Measurements from ENCODE around the gene RAX2.
"Not testable (repeated sequence)": the region's sequence is repeated elsewhere in the genome, so short reads cannot be mapped to it uniquely, and the experiment has no call there.

The RAX2 gene

DNA sequence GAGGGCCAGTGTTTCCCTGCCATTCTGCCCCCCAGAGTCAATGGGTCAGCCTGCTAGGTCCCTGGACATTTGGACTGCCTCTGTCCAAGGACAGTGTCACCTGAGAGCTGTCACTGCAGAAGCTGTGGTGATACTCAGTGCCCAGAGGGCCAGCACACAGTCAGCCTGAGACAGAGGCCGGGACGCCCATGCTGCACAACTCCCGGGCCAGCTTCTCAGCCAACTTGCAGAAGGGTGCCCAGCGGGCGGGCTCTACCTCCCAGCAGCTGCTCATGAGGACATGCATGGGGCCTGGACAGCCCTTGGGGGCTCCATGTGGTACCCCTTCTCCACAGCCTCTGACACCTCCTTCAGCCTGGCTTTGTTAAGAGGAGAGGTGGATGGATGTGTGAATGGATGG lies 3.8 kb upstream of the RAX2 start:
- DNase-seq: no peak

DNA sequence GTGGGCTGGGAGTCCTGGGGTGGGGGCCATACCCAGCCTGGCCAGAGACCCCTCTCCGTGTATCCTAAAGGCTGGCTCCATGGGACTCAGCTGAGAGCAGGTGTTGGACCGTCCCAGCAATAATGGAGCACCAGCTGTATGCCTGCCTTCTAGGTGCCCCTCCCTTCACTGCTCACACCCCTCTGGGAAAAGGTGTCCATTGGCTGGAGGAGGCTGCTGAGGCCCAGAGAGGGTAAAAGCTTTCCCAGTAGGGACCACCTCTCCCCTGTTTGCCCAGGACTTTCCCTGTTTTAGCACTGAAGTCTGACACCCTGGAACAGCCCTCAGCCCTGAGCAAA lies 3.3 kb upstream of the RAX2 start:
- DNase-seq: no peak

DNA sequence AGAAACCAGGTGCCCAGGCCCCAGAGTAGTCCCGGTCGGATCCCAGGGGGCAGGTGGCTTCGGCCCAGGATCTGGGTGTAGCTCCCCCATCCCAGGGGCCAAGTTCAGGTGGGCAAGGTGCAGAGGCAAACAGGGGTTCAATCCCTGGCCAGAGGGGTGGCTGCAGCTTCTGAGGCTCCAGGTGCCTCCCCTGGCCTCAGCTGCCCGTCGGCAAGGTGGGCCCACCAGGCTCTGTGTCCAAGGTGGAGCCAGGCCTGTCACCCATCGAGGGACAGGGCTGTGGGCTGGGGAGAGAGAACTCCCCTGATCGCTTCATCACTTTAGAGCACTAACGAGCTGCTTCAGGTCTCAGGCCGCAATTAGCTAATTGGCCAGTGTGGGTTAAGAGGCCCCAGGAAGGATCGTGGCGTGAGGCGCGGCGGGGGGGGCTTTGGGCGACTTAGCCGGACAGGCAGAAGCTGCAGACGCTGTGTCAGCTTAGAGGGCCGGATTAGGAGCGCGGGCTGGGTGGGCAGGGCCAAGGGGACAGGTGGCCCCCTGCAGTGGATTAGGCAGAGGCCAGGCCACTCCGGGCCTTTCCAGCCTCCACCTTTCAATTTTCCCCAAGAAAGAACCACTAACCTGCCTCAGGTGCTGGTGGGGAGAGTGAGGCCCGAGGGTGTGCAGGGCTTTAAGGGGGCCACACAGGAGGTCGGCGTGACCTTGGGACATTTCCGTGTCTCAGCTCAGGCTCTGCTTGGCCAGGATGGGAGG lies 2.8 kb upstream of the RAX2 start:
- DNase-seq: no peak

DNA sequence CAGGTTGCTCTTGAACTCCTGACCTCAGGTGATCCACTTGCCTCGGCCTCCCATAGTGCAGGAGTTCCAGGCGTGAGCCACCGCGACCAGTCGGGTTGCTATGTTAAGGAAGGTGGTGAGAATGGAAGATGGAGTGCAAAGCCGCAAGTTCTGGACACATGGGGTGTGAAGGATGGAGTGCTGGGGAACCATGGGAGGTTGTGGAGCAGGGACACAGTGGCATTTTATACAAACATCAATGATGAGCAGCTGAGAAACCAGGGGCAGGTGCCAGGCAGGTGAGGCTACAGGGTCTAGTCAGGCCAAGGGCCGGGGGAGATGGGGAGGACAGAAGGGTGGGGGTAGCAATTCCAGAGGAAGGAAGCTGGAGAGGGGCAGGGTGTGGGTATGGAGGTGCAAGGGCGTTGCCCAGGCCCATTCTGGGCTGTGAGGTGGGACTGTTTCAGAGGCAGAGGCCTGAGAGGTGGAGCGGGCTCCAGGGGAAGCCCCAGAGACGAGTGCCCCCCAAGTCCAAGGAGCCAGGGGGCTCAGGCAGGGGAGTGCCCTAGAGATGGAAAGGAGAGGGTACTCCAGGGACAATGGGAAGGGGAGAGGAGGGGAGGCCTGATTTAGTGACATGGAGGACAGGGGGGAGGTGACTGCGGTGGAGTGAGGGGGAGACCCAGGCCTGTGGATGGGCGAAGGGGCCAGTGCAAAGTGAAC lies 1.9 kb upstream of the RAX2 start:
- no peak for DNase-seq

DNA sequence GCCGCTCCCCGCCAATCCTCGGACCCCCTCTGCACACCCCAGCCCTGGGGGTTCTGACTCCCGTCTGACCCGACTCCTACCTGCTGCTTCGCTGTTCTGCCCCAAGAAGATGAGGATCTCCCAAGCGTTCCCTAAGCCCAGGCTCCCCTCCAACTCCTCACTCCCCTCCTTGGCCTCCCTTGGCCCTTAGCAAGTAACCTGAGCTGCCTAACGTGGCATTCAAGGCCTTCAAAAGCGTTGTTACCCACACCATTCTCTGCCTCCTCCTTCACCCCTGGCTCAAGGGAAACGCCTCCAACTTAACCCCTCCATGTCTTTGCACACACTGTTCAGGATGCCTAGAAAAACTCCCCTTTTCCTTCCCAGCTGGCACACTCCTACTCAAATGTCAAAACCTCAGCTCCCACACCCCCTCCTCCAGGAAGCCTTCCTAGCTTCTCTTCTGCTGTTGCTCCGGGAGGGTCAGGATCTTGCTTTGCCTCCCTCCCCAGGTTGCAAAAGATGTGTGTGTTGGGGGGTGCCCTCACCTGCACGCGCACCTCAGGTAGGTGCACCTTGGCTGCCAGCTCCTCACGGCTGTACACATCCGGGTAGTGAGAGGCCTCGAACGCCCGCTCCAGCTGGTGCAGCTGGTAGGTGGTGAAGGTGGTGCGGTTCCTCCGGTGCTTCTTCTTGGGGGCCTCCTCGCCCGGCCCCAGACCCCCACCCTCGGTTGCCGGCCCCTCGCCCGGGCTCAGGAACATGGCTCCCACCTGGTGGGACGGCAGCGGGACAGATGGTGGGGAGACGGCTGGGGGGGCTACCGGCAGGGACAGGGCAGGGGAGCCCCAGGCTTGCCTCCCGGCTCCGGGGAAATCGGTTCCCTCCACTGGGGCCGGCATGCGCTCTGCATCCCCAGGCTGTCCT lies 775 bp downstream of the RAX2 start:
- DNase-seq: no peak

DNA sequence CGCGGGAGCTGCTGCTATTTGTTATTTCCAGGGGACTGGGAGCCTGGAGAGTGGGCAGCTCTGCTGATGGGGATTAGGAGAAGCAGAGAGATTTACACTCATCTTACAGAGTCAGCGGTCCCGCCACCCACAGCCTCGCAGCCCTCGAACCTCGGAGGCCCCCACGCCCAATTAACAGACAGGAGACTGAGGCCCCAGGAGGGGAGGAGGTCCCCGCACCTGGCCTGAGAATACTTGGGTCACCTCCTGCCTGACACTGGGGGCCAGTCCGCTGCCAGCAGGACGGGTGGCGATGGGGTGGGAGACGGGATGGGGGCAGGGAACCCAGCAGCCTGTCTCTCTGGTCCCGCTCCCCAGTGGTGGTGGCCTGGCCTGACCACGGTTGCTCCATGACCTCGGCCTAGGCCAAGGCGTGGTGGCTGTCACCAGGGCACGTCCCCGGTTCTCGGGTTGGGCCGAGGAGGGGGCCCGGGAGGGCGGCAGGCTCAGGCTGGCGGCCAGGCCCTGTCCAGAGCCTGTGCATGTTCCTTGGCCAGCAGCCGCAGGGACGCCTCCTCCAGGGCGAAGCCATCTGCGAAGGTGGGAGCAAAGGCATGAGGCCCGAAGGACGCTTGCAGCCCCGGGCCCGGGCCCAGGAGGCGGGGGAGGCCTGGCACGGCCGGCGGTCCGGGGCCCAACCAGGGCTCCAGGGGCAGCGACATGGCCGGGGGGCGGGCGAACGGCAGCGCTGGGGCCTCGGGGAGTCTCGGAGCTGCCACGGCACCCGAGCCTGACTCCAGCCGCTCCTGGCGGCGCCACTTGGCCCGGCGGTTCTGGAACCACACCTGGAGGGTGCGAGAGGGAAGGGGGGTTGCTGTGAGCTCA lies 1.7 kb downstream of the RAX2 start:
- no peak for DNase-seq

DNA sequence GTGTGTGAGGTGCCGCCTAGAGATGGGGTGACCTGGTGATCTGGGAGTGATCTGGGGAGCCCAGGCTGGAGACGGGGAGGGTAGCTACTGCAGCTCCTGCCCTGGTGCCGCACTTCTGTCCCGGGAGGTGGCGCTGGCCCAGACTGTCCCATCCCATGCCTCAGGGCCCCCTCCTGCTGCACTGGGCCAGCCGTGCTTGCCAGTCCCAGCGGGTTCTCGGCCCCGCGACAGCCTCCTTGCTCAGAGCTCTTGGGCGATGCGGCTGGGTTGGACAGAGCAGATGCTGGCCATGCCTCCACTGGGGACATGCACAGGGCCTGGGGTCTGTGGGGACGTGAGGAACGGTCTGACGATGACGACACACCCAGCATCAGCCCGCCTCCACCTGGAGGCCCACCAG lies 2.5 kb downstream of the RAX2 start:
- DNase-seq: no peak

DNA sequence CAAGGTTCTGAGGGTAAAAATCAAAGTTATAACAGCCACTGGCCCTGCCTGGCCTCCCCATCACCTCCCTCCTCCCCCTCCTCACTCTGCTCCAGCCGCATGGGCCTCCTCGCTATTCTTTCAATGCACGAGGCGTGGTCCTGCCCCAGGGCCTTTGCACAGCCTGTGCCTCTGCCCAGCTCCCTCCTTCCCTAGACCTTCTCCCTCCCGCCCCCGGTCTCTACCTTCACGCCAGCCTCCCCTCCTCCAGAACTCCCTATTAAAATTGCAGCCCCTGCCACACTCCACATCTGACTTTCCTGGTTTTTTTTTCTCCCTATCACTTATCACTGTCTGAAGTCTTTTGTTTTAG lies 3.3 kb downstream of the RAX2 start:
- DNase-seq: no peak

DNA sequence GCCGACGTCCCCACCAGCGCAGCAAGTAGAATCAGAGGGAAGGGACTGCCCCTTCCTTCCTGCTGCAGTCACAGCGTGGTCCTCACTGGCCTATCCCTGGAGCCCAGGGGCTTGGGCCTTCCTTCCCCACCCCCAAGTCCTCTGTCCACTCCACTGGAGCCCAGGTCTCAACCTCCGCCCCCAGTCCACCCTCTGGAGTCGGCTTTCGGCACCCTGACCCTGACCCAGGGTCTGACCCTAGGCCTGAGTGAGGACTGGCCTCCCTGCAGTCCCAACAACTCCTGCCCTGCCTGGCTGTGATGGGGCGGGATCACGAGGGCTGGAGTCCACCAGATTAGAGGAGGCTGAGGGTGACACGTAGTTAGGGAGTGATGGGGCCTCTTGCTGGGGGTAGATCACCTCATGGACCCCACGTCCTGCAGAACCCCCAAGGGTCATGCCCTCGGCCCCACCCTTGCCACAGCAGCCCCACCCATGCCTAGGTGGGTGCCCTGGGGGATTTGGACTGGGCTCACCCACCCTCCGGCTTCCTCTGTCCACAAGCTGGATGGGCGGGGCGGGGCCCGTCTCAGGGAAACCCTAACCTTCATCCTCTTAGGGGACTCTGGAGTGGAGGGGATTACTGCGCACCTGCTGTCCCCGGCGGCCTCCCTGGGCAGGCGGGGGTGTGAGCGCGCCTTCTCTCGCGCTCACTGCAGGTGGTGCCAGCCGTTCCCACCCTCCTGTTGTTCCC lies 3.8 kb downstream of the RAX2 start:
- DNase-seq: no peak

DNA sequence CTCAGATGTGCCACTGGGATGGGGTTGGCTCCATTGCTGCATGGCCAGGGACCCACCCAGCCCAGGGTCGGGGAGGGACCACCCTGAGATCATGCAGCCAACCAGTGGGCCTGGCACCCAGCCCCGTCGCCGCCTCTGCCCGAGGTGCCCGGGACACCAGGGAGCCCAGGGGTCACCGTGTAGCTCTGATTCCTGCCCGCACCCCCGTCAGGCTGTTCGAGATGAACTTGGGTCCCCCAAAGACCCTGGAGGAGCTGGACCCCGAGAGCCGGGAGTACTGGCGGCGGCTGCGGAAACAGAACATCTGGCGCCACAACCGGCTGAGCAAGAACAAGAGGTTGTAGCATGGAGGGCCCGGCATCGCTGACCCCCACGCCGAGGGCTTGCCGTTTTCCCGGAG lies 5.0 kb downstream of the RAX2 start:
- no peak for DNase-seq

DNA sequence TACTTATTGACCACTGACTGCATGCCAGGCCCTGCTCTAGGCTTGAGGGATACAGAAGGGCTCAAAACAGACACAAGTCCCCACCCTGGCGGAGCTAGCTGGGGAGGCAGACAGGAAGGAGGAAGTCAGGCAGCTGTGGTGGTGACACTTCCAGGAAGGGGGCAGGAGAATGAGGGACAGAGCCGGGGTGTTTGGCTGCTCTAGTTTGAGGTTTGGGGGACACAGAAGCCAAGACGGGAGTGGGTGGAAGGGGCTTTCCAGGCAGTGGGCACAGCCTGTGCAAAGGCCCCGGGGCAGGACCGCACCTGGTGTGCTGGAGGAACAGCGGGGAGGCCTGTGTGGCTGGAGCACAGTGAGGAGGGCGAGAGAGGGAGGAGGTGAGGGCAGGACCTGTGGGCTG lies 5.5 kb downstream of the RAX2 start:
- peak; percentile 31 to 36 for DNase-seq

DNA sequence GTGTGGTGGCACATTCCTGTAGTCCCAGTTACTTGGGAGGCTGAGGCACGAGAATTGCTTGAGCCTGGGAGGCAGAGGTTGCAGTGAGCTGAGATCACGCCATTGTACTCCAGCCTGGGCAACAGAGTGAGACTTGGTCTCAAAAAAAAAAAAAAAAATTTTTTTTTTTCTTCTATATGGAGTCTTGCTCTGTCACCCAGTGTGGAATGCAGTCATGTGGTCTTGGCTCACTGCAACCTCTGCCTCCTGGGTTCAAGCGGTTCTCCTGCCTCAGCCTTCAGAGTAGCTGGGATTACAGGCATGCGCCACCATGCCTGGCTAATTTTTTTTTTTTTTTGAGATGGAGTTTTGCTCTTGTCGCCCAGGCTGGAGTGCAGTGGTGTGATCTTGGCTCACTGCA lies 6.3 kb downstream of the RAX2 start:
- DNase-seq: not testable (repeated sequence)

DNA sequence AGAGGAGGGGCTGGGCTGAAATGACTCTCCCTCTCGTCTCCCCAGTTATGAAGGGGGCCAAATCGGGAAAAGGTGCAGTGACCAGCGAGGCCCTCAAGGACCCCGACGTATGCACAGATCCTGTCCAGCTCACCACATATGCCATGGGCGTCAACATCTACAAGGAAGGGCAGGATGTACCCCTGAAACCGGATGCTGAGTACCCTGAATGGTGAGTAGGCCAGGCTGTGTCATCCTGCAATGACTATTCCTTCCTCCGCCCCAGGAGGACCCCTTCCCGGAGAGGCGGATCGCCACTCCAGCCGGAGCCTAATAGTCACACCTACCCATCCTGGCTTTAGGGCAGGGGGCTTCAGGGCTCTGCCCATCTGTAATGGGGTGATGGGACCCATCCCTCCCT lies 6.9 kb downstream of the RAX2 start:
- no peak for DNase-seq

DNA sequence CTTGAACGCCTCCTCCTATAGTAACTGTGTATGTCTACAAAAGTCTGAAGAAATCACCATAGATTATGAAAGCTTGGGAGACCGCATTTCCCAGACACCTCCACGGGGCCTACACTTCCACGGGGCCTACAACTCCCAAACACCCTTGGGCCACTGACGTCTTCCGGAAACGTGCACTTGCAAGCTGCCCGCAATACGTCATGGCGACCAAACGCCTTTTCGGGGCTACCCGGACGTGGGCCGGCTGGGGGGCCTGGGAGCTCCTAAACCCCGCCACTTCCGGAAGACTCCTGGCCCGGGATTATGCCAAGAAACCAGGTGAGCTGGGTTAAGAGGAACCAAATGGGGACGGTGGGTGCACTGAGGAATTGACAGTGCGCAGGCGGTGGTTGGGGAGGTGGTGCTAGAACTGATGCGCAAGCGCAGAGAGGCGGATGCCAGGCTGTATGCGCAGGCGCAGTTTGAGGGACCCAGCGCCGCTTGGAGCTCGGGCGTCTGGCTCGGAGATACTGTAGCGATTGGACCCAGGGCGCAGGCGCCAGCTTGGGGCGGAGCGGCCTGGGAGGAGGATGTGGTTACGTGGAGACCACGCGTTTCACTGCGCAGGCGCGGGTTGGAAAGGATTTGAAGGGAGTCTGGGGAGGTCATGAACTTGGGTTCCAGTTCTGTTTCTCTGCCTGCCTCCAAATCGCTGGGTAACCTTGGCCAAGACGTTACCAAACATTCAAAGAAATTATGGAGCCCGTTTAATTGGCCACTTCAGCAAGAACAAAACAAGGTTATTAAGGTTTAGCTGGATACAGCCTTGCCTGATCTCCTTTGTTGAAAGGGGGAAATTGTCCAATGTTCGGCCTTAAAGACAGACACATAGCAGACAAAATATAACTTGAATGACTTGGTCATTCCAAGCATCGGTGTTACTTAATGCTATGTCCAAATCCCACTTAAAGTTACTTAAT lies 9.2 kb downstream of the RAX2 start, which contains the start of gene MRPL54:
Gene MRPL54, plus strand, starts transcription at position 182 of the 959 bp plus-strand sequence. Its CDS starts 19 bp downstream, at position 201.
- peak; percentile 99 for DNase-seq

DNA sequence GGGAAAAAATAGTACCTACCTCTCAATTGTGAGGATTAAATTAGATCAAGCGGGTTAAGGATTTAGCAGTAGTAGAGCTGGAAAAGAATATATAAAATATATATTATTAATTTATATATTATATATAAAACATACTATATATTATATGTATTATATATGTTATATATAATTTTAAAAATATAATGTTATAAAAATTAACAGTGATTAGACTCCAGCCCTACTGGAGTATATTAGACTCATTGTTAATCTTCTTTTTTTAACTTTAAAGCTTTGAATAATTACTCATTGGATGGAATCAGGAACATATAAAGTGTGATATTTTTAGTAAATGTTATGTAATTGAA lies 9.9 kb downstream of the RAX2 start:
- DNase-seq: no peak

DNA sequence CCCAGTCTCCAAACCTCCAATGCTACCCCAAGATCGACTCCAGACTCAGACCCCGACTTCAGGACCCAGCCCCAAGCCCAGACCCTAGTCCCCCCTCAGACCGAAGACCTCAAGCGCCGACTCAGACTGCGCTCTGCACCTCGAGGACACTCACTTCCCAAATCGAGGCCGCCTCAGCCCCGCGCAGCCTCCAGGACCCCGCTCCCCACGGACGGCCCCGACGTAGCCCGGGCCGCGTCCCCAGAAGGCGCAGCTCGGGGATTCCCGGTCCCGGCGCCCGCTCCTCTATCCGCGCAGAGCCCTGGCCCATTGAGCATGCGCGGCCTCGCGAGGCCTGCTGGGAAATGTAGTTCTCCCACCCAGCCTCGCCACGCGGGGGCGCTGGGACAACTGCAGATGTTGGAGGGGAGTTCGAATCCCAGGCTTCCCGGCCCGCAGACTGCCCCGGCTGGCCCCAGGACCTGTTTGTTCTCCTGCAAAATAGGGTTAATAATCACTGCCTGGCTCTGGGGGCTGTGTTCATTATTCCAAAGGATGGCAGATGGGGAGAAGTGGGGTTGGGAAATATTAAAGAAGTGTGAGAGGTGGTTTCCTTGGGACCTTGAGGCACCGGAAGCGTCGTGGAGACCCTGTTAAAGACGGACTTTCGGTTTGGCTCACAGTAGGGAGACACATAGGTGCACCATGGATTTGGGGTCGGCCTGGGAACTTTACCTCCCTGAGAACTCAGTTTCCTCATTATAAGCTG lies 10.5 kb downstream of the RAX2 start, which contains the start of gene APBA3:
Gene APBA3, minus strand, starts transcription at position 311 of the 748 bp plus-strand sequence. CDS start 1,428 bp downstream, outside the sequence.
- DNase-seq: peak; percentile 99 to 100

DNA sequence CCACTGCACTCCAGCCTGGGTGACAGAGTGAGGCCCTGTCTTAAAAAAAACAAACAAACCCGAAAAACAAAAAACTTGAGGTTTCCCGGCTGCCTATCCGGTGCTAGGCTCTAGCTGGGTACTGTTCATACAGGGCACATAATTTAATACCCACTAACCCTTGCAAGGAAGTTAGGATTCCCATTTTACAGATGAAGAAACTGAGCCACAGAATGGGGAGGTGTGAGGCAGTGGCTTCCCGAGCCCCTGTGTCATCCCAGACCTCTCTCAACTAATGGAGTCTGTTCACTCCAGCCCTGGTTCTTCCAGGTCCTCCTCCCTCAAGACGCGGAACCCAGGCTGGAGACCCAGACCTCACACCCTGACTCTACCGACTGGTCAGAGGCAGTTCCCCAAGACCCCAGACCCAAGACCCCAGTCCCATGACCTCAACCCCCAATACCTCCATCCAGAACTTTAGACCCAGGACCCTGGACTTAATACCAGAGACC lies 11.1 kb downstream of the RAX2 start:
- DNase-seq: peak; percentile 31 to 37

DNA sequence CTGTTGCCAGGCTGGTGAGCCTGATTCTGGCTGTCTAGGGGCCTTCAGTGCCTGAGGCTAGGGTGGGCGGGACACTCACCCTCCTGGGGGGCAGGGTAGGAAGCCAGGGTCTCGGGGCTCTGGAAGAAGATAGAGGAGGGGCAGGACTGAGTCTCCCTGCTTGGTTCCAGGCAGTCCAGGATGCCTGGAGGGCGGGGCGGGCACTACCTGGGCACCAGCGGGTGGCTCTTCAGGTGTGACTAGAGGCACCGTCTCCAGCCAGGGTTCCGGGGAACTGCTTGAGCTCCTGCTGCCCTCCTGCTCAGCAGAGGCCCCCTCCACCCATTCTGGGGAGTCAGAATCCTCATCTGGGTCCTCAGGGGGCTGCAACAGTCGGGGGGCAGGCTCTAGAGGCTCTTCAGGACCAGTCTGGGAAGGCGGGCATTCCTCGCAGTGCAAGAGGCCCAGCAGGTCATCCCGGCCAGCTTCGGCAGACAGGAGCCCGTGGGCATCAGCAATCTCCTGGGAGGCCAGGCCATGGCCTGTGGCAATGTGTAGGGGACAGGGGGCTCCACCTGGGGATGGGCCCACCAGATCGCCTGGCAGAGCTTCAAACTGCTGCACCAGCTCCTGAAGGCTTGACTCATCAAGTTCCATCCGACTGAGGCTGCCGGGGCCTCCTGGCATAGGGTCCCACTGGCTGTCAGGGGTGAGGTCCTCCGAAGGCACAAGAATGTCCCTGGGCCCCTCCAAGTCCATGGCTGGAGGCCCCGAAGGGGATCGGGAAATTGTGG lies 12.4 kb downstream of the RAX2 start:
- DNase-seq: no peak

DNA sequence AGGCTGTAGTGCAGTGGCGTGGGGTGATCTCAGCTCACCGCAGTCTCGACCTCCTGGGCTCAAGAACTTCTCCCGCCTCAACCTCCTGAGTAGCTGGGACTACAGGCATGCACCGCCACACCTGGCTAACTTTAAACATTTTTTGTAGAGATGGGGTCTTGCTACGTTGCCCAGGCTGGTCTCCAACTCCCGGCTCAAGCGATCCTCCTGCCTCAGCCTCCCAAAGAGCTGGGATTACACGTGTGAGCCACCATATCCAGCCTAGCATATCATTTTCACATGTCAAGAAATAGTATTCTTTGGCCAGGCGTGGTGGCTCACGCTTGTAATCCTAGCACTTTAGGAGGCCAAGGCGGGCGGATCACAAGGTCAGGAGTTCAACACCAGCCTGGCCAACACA lies 13.7 kb downstream of the RAX2 start:
- DNase-seq: not testable (repeated sequence)

All from activated T-cell treated with anti-CD3 and anti-CD28 coated beads, Interleukin-2, amount 50 U/mL, for 48 hours (primary cell).